Measurements from ENCODE around the gene RND1.

Gene RND1

GRCh38 chr12:48827026-48827425, 38.6 kb downstream of the RND1 start:
- DNase-seq = no peak

DNA sequence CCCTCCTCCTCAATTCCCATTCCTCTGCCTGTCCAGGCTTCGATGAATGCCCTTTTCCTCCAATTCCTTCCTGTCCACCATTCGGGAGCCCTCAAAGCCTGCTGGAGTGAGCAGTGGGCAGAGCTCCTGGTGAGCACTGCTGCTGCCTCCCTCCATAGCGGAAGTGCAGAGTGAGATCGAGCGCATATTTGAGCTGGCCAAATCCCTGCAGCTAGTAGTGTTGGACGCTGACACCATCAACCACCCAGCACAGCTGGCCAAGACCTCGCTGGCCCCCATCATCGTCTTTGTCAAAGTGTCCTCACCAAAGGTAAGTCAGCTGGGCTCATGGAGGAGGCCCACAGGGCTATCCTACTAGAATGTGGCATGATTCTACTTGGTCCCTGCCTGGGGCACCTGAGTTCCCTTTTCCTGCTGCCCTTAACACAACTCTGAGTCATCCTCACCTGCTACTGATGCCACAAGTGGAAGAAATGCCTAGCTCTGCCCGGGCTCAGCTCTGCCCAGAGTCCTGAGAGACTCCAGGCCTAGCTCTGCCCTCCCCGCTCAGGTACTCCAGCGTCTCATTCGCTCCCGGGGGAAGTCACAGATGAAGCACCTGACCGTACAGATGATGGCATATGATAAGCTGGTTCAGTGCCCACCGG, 39.3 kb downstream of the RND1 start:
- no peak for DNase-seq

- DNase-seq = no peak
Measured at GRCh38 chr12:48824905-48825304, 40.8 kb downstream of the RND1 start.

GRCh38 chr12:48824112-48824511, 41.6 kb downstream of the RND1 start:
- no peak for DNase-seq

DNA sequence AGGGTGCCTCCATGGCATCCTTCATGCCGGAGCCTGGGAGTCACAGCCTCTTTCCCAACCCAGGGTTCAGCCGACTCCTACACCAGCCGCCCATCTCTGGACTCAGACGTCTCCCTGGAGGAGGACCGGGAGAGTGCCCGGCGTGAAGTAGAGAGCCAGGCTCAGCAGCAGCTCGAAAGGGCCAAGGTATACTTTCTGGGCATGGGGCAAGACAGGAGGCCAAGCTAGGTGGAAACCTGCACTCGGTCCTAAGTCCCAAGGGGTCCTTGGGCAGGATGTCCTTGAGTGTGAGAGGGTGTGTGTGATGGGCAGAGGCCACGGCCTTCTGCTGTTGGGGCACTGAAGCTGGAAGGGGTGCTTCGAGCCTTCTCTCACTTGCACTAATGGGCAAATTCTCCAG, 42.4 kb downstream of the RND1 start:
- no peak for DNase-seq

GRCh38 chr12:48822711-48823110, 43.0 kb downstream of the RND1 start:
- DNase-seq = no peak

GRCh38 chr12:48822139-48822538, 43.5 kb downstream of the RND1 start:
- DNase-seq = no peak

GRCh38 chr12:48819986-48820725, 45.5 kb downstream of the RND1 start:
- DNase-seq = no peak

DNA sequence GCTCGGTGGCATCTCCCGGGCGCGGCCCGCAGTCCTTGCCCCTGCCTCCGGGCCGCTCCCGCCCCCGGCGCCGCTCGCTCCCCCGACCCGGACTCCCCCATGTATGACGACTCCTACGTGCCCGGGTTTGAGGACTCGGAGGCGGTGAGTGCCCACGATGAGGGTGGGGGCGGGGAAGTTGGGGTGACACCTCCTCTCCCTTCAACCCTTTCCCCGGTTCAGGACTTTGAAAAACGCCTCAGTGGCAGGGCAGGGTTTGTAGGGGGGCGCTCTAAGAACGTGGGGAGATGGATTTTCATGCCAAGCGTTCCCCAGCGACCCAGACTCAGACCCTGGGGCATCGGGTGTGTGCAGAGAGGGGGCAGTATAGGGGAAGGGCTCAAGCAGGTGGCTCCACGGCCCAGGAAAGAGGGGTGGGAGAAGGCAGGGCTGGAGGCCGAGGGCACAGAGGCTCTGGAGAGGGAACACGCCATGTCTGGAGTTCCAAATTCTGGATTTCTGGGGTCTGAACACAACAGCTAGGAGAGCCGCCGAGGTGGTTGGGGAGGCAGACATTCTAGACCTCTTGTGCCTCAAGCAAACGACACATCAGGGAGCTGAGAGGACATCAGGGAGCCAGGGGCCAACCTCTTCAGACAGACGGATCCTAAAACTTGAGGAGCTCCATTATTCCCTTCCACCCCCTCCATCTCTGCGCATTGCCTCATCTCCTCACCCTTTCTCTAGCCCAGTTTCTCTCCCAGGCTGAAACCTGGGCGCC, 46.7 kb downstream of the RND1 start:
- no peak for DNase-seq

DNA sequence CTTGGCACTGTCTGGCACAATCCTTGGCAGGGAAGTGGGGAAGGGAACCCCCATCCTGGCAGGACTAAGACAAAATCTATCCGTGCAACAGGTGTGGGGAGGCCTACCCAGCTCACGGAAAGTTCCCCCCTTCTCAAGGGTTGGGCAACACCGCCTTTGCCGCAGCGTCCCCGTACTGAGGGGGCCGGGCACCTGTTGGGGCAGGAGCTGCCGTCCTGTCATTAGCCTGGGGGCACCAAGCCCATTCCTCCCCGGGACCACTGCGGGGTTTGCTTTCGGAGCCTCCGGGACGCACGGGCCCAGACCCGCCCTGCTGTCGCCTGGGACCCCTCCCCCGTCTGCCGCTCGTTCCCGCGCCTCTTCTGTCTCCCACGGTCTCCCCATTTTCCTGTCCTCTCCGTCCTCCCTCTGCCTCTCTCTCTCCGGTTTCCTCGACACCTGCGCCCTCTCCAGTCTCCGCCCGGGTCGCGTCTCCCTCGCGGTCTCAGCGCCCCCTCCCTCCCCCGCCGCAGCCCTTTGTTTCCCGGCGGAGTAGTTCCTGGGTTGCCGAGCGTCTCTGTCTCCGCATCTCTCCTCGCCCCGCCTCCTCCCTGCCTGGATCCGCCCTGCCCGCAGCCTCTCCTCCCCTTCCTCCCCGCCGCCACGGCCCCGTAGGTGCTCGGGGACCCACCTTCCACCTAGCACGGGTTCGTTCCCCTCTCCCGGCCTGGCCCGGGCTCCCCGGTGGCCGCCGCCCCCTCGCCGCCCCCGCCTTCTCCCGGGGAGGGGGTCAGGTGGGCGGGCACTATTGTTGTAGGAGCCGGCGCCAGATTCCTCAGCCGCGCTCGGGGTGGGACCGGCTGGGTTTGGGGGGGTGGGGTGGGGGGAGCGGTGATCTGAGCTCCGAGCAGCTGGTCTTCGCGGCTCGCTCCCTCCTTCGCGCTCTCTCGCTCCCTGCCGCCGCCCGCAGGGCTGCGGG, 47.5 kb downstream of the RND1 start, which contains the start of gene CACNB3:
Gene CACNB3, plus strand, starts transcription at position 624 of the 958 bp plus-strand sequence. CDS start 434 bp downstream, outside the sequence.
- DNase-seq = peak; percentile 50

DNA sequence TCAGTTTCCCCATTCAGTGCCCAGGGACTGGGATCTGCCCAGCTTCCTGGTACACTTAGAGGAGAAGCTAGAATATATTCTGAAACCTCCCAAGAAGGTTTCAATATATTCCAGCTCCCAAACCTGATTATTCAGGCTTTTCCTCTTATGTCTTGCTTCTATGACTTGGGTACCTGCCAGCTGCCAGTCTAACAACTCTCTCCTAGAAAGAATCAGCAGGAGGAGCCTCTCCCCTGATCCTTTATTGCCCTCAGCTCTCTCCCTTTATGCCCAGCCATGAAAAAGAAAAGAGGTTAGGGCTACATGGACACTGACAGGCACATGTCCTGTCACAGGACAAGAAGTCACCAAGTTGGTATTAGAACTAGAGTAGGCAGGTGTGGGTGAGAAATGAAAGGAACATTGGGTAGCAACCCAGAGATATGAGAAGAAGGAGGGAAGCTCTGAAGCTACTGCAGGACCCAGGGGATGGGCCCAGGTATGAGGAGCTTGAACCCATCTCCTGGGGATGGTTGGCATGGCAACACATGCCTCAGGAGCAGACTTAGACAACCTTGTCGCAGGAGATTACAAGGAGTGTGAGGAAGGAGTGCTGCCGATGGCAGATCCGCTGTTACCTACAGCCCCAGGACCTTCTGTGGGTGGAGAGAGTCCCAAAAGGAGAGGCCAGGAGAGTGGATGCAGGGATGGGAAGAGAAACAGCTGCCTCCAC, 49.4 kb downstream of the RND1 start:
- no peak for DNase-seq

GRCh38 chr12:48815126-48816110, 50.3 kb downstream of the RND1 start:
- peak; percentile 44 for DNase-seq

DNA sequence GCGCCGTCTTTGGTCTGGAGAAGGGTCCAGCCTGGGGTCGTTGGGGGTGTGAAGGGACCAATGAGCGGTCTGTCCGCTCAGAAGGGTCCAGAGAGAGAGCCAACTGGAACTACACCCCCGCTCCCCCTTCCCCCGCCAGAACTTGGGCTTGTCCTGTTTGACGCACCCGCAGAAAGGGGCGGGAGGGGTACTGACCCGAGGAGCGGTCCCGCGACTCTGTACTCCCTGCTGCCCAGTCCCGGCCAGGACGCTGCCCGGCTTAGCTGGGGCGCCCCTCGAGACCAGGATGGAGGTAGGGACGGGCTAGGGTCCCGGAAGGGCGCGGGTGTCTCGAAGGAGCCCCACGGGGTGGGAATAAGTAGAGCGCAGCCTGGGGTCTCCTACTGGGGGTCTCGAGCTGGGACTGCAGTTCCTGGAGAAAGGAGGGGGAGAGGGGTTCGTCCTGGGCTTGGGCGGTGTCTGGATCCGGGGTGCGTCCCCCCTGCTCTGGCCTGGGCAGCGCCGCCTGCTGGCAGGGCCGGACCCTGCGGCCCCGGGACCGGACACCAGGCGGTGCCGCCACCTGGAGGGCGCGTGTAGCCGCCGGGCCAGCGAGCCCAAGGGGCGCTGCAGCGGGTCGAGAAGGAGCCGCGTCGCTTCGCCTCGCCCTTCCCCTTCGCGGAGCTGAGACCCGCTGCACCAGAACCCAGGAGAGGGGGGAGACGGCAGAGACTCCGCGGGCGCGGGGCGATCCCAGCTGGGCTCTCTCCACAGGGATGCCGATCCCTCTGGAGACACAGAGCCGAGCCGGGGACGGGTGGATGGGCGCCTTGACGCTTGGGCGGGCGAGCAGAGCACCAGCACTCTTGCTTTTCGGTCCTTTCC, 51.2 kb downstream of the RND1 start:
- no peak for DNase-seq

DNA sequence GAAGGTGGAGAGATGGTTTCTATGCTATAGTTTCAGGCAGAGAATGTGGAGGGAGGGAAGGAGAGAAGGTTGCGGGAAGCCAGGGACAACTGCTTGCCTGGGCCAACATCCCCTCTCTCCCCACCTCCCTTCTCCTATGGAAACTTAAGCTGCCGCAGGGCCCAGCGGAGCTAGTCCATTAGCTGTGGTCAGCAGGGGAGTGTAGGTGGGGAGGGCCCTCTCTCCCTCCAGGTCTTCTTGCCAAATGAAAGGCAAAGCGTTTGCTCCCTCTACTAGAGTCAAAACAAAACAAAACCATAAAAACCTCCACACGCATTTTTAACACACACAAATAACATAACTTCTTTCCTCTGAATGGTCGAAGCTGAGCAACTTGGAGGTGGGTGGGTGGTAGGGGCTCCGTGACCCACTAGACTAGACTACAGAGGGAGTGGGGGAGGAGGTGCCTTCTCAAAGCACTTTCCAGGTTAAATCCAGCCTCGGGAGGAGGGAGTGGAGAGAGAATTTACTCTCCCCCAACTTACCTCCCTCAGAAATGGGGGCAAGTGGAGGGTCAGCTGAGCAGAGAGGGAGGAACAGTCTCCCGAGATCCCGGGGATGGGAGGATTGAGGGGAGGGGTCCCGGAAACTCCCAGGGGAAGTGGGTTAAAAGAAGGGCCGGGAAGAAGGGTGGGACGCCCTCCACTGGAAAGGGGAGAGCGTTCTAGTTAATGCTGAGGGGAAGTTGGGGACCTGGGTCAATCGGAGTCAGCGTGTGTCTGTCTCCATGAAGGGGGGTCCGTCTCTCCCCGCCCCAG, 52.0 kb downstream of the RND1 start:
- no peak for DNase-seq

GRCh38 chr12:48812389-48812788, 53.3 kb downstream of the RND1 start:
- DNase-seq = no peak

- DNase-seq = no peak
Measured at GRCh38 chr12:48811437-48812090, 54.1 kb downstream of the RND1 start.

DNA sequence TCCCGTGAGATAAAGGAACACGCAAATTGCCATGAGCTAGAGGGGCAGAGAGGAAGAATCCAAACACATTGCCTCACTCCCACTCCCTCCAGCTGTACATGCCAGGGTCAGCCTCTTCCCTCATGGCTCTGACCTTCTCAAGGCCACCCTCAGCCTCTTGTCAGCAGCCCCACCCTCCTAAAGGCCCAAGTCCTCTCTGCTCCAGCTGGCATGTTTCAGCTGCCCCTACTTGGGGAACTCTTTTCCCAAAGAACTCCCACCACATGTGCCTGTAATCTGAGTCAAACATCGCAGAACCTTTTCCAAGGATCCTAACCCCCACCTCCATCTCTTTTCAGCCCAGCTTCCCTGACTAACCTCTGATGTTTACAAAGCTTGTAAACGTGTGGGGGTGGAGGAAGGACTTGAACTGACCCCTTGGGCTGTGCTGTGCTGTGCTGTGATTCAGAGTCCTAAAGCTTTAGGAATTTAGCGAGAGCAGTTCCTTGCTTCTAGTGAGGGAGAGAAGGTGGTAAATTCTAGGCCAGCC, 54.7 kb downstream of the RND1 start:
- no peak for DNase-seq

DNA sequence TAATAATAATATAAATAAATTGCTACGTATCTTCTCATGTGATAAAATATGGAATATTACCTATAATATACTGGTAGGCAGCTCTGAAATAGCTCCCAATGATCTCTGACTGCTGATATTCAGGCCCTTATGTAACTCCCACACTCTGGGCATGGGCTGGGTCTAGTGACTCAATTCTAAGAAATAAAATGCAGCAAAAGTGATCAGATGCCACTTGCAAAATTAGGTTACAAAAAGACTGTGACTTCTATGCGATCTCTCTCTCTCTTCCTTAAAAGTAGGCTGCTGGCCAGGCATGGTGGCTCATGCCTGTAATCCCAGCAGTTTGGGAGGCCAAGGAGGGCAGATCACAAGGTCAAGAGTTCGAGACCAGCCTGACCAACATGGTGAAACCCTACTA, 57.7 kb downstream of the RND1 start:
- DNase-seq = no peak
